Spleen (tissue), 7 donors: ENCODE data around the gene DAB1.

Source experiments
- POLR2A ChIP-seq, 3 donors: fragments of 450-650 bp; IDR thresholded peaks; one replicate each; pipeline ENCODE4 v1.5.1; 2017; ENCODE audit warnings: antibody characterized with exemption in 3 of 3, mild to moderate bottlenecking in 1 of 3
- POLR2AphosphoS5 ChIP-seq, 3 donors: sonication (generic); formaldehyde crosslinking; IDR thresholded peaks; one replicate each; pipeline ENCODE4 v1.5.1; 2017; ENCODE audit warnings: antibody characterized with exemption in 3 of 3
- TF ChIP-seq, protein P1 (sequence below), 11 experiments: fragments of 200-600 bp in 7 of 11; fragments of 450-650 bp in 4 of 11; sonication (generic) in 4 of 11; IDR thresholded peaks in 8 of 11; conservative IDR thresholded peaks in 3 of 11; 1 replicate in 7 of 11; 2 replicates in 4 of 11; pipeline versions ENCODE4 v1.4.0 to v1.8.0; 2016 to 2021; ENCODE audit warnings: antibody characterized with exemption in 11 of 11, inconsistent platforms in 4 of 11, mild to moderate bottlenecking in 1 of 11
- donor health status: DM: no; HTN: no; CAD: no; lungs with moderate emphysema.
- donor health status: DM: no; HTN: no; CAD: no.
- donor health status: DM: no; HTN: no; CAD: no.

DNA sequence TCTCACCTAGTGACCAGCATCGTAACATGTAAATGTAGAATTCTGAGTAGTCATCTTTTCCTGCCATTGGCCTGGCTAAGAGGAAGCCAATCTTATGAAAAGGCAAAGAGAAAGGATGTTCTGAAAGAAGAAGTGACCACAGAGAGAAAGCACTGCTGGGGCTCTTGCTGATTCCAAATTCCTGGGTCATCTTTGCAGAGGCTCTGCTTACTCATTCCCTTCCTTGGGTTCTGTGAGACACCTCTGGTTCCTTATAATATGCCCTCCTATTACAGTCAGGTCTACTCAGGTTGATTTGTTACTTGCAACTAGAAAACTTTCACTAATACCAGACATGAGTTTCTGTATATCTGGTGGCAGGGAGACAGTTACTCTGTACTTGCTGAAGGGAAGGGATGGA, 259.3 kb downstream of the DAB1 start:
- no peak for TF ChIP-seq POLR2A (IDR thresholded peaks at IDR 0.05)
- TF ChIP-seq, protein P1, sequence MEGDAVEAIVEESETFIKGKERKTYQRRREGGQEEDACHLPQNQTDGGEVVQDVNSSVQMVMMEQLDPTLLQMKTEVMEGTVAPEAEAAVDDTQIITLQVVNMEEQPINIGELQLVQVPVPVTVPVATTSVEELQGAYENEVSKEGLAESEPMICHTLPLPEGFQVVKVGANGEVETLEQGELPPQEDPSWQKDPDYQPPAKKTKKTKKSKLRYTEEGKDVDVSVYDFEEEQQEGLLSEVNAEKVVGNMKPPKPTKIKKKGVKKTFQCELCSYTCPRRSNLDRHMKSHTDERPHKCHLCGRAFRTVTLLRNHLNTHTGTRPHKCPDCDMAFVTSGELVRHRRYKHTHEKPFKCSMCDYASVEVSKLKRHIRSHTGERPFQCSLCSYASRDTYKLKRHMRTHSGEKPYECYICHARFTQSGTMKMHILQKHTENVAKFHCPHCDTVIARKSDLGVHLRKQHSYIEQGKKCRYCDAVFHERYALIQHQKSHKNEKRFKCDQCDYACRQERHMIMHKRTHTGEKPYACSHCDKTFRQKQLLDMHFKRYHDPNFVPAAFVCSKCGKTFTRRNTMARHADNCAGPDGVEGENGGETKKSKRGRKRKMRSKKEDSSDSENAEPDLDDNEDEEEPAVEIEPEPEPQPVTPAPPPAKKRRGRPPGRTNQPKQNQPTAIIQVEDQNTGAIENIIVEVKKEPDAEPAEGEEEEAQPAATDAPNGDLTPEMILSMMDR (IDR thresholded peaks at IDR 0.05 in 8 of 11, conservative IDR thresholded peaks at IDR 0.05 in 3 of 11) = no peak
- TF ChIP-seq POLR2AphosphoS5 (IDR thresholded peaks at IDR 0.05) = no peak
